Gastroesophageal sphincter (tissue), 4 donors: Measurements from ENCODE around the gene C14orf119. TPM values are rescaled to one million over a fixed set of nuclear protein-coding genes. Genes with fewer than 3 reads are reported as not detected.

Experiments used
- ATAC-seq: fragments of 150-250 bp; one replicate; pipeline ENCODE4 v1.9.1; 2016; ENCODE audit warnings: mild to moderate bottlenecking, moderate library complexity
- H3K27ac ChIP-seq, 4 donors: fragments of 200-600 bp; sonication (generic) in 3 of 4; 1 replicate in 3 of 4; 2 replicates in 1 of 4; pipeline ENCODE4 v1.5.1; 2016 to 2019
- H3K27me3 ChIP-seq: fragments of 200-600 bp; sonication (generic); one replicate; pipeline ENCODE4 v1.5.1; 2019
- H3K36me3 ChIP-seq, 2 donors: fragments of 200-600 bp; sonication (generic); one replicate each; pipeline ENCODE4 v1.5.1; 2019; ENCODE audit warnings: control low read depth in 1 of 2
- H3K4me1 ChIP-seq, 3 donors: fragments of 200-600 bp; sonication (generic); 1 replicate in 2 of 3; 2 replicates in 1 of 3; pipeline ENCODE4 v1.5.1; 2016 to 2019; ENCODE audit warnings: control low read depth in 2 of 3
- H3K4me3 ChIP-seq, 2 donors: fragments of 200-600 bp; sonication (generic); one replicate each; pipeline ENCODE4 v1.5.1; 2019; ENCODE audit warnings: mild to moderate bottlenecking in 1 of 2, moderate library complexity in 1 of 2
- H3K9me3 ChIP-seq, 3 donors: fragments of 200-600 bp; sonication (generic); one replicate each; pipeline ENCODE4 v1.5.1; 2017 to 2019; ENCODE audit warnings: control low read depth in 2 of 3
- EP300 ChIP-seq: sonication (generic); formaldehyde crosslinking; IDR thresholded peaks from one replicate; pipeline ENCODE4 v1.6.1; 2017; ENCODE audit warnings: antibody characterized with exemption, mild to moderate bottlenecking
- POLR2A ChIP-seq, 2 donors: fragments of 450-650 bp; IDR thresholded peaks; one replicate each; pipeline ENCODE4 v1.6.1; 2017; ENCODE audit warnings: antibody characterized with exemption in 2 of 2, mild to moderate bottlenecking in 2 of 2, moderate library complexity in 1 of 2
- POLR2AphosphoS5 ChIP-seq: sonication (generic); formaldehyde crosslinking; IDR thresholded peaks from one replicate; pipeline ENCODE4 v1.6.1; 2017; ENCODE audit warnings: antibody characterized with exemption
- WGBS, 2 donors: methylation state at CpG; one replicate each; pipeline ENCODE4 v1.1.5; 2018; ENCODE audit warnings: low coverage in 1 of 2; 5-methylcytosine and 5-hydroxymethylcytosine counted together
- total RNA-seq, 4 donors: library from RNA; depleted of rRNA; stranded (reverse); fragments of >200 nt; gene quantifications; one replicate each; pipeline ENCODE4 v1.1.0, GENCODE V29; 2016
- TF ChIP-seq, protein P1 (sequence below), 4 experiments: fragments of 200-600 bp in 2 of 4; fragments of 450-650 bp in 2 of 4; sonication (generic) in 1 of 4; IDR thresholded peaks; one replicate each; pipeline ENCODE4 v1.5.1; 2017 to 2019; ENCODE audit warnings: antibody characterized with exemption in 4 of 4, mild to moderate bottlenecking in 2 of 4, moderate library complexity in 2 of 4

Gene C14orf119
- total RNA-seq, 4 donors from 2014 or later: 31.3 to 38.2 (median 33.4) TPM

DNA sequence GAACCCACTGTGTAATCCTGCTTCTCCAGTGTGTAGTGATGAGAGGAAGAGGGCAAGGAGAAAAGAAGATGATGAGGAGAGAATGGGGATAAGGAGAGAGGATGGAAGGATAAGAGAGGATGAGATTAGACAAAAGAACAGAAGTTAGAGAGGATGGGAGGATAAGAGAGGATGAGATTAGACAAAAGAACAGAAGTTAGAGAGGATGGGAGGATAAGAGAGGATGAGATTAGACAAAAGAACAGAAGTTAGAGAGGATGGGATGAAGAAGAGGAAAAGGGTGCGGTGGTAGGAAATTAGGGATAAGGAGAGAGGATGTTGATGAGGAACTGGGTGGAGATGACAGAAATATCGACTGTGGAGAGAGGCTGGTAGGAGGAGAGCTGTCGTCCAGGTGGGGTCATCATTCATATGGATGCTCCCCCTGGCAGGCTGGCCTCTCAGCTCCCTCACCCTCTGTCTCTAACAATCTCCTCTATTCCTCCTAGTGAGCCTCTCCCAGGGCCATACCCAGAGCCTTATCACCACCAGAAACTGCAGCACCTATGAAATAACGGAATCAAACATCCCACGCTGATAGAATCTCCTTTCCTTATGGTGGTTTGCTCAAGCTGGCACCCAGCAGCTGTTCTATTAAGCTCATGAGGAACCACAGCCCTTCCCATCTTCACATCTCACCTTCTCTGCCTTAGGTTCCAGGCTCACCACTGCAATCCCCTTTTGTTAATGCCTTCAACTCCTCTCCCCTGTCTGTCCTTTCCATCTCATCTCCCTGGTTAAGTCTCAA, 15.5 kb downstream of the C14orf119 start:
- Histone ChIP-seq H3K4me1 (no peaks in the 10 kb centered on the region), H3K4me3 (no peak overlapping the region), H3K27ac (no peak overlapping the region), H3K27me3 (peaks cover 35% of the 10 kb centered on the region), H3K36me3 (no peaks in the 10 kb centered on the region), H3K9me3 (no peaks in the 10 kb centered on the region)
- 52 to 56% methylated on average over 5 of the region's 5 CpGs for WGBS, 2 donors
- no peak for ATAC-seq
- TF ChIP-seq POLR2A (IDR thresholded peaks at IDR 0.05) (no peak), POLR2AphosphoS5 (no peak), EP300 (no peak)
- TF ChIP-seq, protein P1, sequence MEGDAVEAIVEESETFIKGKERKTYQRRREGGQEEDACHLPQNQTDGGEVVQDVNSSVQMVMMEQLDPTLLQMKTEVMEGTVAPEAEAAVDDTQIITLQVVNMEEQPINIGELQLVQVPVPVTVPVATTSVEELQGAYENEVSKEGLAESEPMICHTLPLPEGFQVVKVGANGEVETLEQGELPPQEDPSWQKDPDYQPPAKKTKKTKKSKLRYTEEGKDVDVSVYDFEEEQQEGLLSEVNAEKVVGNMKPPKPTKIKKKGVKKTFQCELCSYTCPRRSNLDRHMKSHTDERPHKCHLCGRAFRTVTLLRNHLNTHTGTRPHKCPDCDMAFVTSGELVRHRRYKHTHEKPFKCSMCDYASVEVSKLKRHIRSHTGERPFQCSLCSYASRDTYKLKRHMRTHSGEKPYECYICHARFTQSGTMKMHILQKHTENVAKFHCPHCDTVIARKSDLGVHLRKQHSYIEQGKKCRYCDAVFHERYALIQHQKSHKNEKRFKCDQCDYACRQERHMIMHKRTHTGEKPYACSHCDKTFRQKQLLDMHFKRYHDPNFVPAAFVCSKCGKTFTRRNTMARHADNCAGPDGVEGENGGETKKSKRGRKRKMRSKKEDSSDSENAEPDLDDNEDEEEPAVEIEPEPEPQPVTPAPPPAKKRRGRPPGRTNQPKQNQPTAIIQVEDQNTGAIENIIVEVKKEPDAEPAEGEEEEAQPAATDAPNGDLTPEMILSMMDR (IDR thresholded peaks at IDR 0.05): no peak

DNA sequence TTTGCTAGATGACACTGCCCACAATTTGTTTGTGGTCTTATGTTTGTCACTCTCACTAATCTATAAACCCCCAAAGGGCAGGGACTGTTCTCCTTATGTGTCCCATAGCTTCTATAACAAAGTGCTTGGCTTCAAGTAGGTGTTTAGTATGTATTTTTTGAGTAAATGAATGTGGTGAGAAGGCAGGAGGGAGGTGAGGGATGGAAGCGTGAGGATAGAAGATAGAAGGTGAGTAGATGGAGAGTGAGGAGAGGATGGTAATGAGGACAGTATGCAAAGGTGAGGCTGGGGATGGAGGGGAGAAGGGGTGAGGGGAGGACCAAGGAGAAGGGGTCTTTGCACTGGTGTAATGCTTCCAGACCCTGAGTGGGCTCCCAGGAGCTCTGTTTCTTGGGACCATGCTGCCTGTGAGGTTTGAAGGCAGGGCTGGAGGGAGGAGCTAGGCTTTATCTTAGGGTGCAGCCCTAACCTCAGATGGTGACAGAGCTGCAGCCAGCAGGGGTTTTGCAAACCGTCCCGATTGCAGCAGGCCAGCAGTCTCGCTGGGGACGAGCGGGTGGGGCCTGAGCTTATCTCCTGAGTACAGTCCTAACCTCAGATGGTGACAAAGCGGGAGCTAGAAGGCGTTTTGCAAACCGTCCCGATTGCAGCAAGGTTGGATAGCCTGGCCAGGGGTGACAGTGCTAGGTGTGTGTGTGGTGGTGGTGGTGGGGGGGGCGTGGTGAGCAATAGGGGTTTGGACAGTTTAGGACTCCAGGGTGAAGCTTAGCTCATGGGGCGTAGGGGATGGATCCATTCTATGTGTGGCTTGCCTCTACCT, 17.3 kb downstream of the C14orf119 start:
- Histone ChIP-seq H3K27ac (no peak overlapping the region), H3K36me3 (no peaks in the 10 kb centered on the region), H3K4me1 (no peaks in the 10 kb centered on the region), H3K9me3 (no peaks in the 10 kb centered on the region), H3K27me3 (peaks cover 50% of the 10 kb centered on the region), H3K4me3 (no peak overlapping the region)
- WGBS, 2 donors: 47 to 82% methylated on average over 2 to 8 of the region's 12 CpGs
- ATAC-seq: peak; percentile 50
- TF ChIP-seq POLR2AphosphoS5 (no peak), POLR2A (IDR thresholded peaks at IDR 0.05) (no peak), EP300 (no peak)
- TF ChIP-seq, protein P1 (IDR thresholded peaks at IDR 0.05): no peak

DNA sequence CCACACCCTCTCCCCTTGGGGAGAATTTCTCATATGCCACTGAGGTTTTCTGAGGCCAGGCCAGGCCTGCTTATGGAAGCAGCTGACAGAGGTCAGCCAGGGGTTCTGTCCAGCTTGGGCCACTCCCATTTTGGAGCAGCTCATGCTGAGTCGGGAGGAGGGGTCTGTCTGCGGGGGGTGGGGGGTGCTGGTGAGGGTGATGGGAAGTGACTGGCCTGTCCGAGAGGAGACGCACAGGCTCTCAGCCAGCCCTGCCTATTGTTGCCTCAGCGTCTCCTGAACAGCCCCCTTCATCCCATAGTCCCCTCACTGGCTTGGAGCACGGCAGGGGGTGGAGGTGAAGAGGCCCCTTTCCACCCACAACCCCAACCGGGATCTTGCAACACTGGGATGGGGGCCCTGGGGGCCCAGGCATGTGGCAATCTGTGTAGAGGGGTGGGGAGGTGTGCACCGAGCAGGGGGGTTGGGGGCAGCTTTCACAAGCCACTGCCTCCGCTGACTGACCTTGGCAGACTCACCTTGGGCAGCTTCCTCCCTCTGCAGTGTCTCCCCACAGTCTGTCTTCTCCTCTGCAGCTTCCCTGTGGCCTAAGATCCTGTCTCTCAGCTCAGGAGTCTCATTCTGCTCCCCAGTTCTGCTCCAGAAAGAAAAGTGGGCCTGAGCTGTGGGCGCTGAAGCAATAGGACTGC, 18.3 kb downstream of the C14orf119 start:
- Histone ChIP-seq H3K4me3 (no peak overlapping the region), H3K27me3 (peaks cover 57% of the 10 kb centered on the region), H3K9me3 (no peaks in the 10 kb centered on the region), H3K27ac (no peak overlapping the region), H3K4me1 (no peaks in the 10 kb centered on the region), H3K36me3 (no peaks in the 10 kb centered on the region)
- TF ChIP-seq POLR2A (IDR thresholded peaks at IDR 0.05) (no peak), EP300 (no peak), POLR2AphosphoS5 (no peak)
- TF ChIP-seq, protein P1 (IDR thresholded peaks at IDR 0.05): no peak
- WGBS, 2 donors: 62% methylated on average over 3 of the region's 10 CpGs; no CpG with 5 or more reads in 1 of the 2 donors
- ATAC-seq: no peak

DNA sequence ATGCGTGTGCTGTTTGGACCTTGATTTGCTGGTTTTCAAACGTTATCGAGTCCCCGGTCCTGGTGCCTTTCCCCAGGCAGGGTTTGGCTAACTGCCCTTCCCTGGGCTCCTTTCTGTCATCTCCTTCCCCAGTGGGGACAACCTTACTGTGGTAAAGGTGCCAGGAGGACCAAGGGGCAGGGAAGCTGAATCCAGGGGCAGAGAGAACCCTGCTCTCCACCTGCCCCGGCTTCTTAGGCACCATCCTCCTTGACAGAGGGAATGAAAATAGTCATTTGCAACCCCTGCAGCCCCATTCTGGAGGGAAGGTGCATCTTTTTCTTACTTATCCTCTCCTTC, 18.8 kb downstream of the C14orf119 start:
- H3K4me1 ChIP-seq: no peaks in the 10 kb centered on the region
- TF ChIP-seq POLR2A (IDR thresholded peaks at IDR 0.05) (no peak), POLR2AphosphoS5 (no peak), EP300 (no peak)
- TF ChIP-seq, protein P1 (IDR thresholded peaks at IDR 0.05): no peak
- no peaks in the 10 kb centered on the region for H3K9me3 ChIP-seq
- 75% methylated on average over 5 of the region's 5 CpGs; no CpG with 5 or more reads in 1 of the 2 donors for WGBS, 2 donors
- peaks cover 61% of the 10 kb centered on the region for H3K27me3 ChIP-seq
- H3K4me3 ChIP-seq: no peak overlapping the region
- no peaks in the 10 kb centered on the region for H3K36me3 ChIP-seq
- H3K27ac ChIP-seq: no peak overlapping the region
- ATAC-seq: no peak
